RPMI8226 (cell line): ENCODE results near the gene HNRNPUL1.
A peak's percentile ranks its signal among the peaks of the same experiment; 100 is the strongest.

ENCODE experiments used
- DNase-seq: peaks from one replicate; pipeline ENCODE4 v3.0.0-alpha.2; 2015

Gene HNRNPUL1

GRCh38 chr19:41309180-41310032, 45.2 kb downstream of the HNRNPUL1 start:
- peak; percentile 14 for DNase-seq

GRCh38 chr19:41310033-41310831, 46.1 kb downstream of the HNRNPUL1 start, which contains the start of gene CCDC97:
Gene CCDC97 (plus strand): TSS chr19:41310172. CDS start chr19:41310311, 139 bp downstream.
- DNase-seq, result peak; percentile 84

DNA sequence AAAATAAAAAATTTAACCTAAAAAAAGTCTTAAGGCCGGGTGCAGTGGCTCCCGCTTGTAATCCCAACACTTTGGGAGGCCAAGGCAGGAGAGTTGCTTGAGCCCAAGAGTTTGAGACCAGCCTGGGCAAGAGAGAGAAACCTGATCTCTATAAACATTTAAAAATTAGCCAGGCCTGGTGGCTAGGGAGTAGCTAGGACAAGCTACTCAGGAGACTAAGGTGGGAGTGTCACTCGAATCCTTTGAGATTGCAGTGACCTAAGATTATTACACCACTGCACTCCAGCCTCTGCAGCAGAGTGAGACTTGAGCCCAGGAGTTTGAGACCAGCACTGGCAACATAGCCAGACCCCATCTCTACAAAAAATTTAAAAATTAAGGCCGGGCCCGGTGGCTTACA, 46.9 kb downstream of the HNRNPUL1 start:
- DNase-seq, result no peak

DNA sequence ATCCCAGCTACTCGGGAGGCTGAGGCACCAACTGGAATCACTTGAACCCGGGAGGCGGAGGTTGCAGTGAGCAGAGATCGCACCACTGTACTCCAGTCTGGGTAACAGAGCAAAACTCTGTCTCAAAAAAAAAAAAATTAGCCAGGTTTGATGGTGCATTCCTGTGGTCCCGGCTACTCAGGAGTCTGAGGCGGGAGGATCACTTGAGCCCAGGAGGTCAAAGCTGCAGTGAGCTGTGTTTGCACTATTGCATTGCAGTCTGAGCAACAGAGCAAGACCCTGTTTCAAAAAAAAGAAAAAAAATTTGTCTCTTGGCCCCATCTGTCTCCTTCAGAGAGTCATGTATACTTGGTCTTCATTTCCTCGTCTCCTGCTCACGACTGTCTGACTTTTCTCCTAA, 47.4 kb downstream of the HNRNPUL1 start:
- DNase-seq, result no peak

DNA sequence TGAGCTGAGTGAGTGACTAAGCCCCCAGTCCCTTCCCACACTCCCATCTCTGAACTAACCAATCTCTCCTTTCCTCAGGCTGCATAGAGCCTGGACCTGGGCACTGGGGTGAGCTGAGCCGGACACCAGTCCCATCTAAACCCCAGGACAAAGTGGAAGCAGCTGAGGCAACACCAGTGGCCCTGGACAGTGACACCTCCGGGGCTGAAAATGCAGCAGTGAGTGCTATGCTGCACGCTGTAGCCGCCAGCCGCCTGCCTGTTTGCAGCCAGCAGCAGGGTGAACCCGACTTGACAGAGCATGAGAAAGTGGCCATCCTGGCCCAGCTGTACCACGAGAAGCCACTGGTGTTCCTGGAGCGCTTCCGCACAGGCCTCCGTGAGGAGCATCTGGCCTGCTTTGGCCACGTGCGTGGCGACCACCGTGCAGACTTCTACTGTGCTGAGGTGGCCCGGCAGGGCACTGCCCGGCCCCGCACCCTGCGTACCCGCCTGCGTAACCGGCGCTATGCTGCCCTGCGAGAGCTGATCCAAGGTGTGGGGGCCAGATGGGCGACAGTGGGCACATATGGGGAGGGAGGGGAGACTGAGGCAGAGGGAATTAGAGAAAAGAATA, 52.2 kb downstream of the HNRNPUL1 start:
- no peak for DNase-seq

- DNase-seq, result no peak
Observed at GRCh38 chr19:41318696-41319499, 54.7 kb downstream of the HNRNPUL1 start.

GRCh38 chr19:41319500-41320184, 55.5 kb downstream of the HNRNPUL1 start:
- no peak for DNase-seq

- no peak for DNase-seq
Observed at GRCh38 chr19:41320185-41320518, 56.0 kb downstream of the HNRNPUL1 start.

DNA sequence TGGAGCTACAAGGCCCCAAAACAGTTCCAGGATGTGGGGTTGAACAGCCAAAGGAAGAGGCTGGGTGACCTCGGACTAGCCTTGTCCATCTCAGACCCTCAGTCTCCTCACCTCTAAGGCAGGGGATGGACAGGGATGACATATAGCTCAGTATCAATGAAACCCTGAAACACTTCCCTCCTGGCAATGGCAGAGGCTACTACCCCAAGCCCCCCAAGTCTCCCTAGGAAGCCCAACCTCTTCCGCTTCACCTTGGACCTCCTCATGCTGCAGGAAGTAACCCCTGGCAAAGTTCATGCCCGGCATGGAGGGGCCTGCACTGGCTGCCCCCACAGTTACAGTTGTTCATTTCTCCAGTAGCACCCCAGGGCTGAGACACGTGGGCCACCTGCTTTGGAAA, 56.4 kb downstream of the HNRNPUL1 start:
- no peak for DNase-seq

GRCh38 chr19:41321204-41321599, 57.0 kb downstream of the HNRNPUL1 start:
- DNase-seq, result no peak

- no peak for DNase-seq
Observed at GRCh38 chr19:41321600-41322270, 57.6 kb downstream of the HNRNPUL1 start.

DNA sequence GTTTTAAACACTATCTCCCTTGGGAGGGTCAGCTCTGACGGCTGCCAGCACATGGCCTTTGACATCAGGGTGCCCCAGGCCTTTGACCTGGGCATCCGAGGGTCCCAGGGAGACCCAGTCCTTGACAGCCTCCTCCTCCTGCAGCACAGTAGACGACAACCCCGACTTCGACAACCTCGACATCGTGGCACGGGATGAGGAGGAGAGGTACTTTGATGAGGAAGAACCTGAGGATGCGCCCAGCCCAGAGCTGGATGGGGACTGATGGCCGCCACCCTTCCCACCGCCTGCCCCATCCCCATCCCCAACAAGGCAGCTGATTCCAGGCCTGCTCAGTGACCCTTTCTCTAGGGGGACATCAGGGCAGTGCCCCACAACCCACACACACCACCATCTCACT, 58.3 kb downstream of the HNRNPUL1 start:
- no peak for DNase-seq

GRCh38 chr19:41323023-41323422, 58.9 kb downstream of the HNRNPUL1 start:
- DNase-seq, result no peak

- no peak for DNase-seq
Observed at GRCh38 chr19:41323430-41324125, 59.4 kb downstream of the HNRNPUL1 start.

DNA sequence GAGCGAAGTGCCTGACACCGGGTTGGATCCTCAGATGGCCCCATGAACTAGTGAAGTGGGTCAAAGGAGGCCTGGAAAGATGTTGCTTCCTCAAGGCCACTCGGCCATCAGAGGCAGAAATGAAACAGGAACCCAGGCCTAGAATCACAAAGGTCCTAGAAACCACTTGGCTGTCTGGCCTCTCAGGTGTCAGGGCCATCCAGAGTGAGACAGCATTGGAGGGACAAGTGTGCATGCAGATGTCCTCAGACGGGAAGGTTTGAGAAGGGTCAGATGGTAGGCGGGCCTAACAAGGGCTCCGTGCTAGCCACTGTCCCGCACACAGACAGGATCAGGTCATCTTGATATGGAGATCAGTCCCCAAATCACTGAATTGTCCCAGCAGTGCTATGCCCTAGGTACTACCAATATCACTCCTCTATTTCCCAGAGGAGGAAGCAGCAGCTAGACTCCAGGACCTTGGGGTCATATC, 60.1 kb downstream of the HNRNPUL1 start:
- DNase-seq, result no peak

DNA sequence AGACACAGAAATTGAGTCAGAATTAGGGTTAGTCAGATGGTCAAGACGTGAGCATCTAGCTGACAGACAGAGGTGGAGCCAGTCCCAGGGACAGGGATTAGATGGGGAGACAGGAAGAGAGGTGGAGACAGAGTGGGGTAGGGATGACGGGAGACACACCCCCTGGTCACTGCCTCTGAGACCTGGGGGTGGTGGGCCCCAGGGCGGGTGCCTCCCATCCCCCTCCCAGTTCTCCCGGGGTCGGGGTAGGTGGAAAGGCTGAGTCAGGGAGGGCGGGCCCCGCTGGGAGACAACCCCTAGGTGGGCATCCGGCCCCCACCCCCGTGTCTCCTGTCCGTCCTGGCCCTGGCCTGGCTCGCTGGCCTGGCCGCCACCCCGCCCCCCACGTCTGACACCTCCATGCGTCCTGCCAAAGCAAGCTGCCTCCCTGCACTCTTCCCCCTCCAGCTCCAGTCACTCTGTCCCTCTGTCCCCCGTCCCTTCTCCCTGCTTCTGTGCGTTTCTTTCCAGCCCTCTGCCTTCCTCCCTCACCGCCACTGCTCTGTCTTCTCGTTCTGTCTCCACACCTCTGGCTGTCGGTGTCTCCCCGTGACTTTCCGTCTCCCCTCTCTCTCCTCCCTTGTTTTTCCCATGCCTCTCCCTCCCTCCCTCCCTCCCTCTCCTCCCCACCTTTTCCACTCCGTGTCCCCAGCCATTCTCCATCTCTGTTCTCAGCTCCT, 60.9 kb downstream of the HNRNPUL1 start:
- DNase-seq, result no peak

- DNase-seq, result no peak
Observed at GRCh38 chr19:41325640-41325946, 61.4 kb downstream of the HNRNPUL1 start.

GRCh38 chr19:41325947-41326706, 62.0 kb downstream of the HNRNPUL1 start:
- DNase-seq, result no peak

DNA sequence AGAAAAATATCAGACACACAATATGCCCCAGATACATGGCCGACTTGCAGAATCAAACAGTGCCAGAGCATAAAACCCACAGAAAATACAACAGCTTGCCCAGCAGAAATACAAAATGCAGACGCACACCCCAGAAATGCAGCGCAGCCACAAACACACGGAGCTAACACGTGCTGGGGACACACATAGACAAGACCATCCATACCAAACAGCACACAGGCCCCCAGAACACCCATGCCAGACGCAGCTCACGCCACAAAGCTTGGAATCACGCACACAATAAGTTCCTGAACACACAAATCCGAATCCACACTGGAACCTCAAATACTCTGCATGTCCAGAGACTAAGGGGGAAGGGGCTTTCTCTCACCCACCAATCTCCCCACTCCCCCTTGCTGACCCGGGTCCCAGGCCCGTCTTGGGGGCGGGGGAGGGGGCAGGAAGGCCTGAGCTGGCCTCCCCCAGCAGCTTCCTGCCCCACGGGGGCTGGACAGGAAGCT, 63.0 kb downstream of the HNRNPUL1 start:
- peak; percentile 52 for DNase-seq
